ENCODE results near the gene AP5Z1. TPM values are rescaled to one million over a fixed set of nuclear protein-coding genes. Genes with fewer than 3 reads are reported as not detected.

The AP5Z1 gene
- total and polyA plus RNA-seq, 2 donors (not counting 1 experiment from before 2014, with no cell fraction given), result 11.1 to 32.2 TPM

GRCh38 chr7:4762121-4763055, 13.0 kb upstream of the AP5Z1 start:
- Histone ChIP-seq H3K4me3 (replicated peaks in 1 of 4; ENCODE audit: control extremely low read depth in 1 of 4, insufficient read depth in 1 of 4, low read depth in 3 of 4, low read length in 4 of 4) (no peak overlapping the region), H3K9me3 (ENCODE audit: control insufficient read depth, insufficient read depth, low read depth, low read length) (no peaks in the 10 kb centered on the region), H3K9ac (ENCODE audit: insufficient read depth, low read length) (no peak overlapping the region), H4K20me1 (ENCODE audit: control insufficient read depth, extremely low read depth, insufficient read depth, low read length) (no peaks in the 10 kb centered on the region), H3K79me2 (ENCODE audit: control insufficient read depth, insufficient read depth, low read length) (no peaks in the 10 kb centered on the region), H3K36me3 (ENCODE audit: control insufficient read depth, insufficient read depth, low read length) (peaks cover 39% of the 10 kb centered on the region), H2AFZ (ENCODE audit: low read length) (no peak overlapping the region), H3K4me1 (ENCODE audit: control insufficient read depth, extremely low read depth, insufficient read depth, low read length) (no peaks in the 10 kb centered on the region), H3K4me2 (ENCODE audit: extremely low read depth, insufficient read depth, low read length) (no peak overlapping the region), H3K27me3 (ENCODE audit: control insufficient read depth, insufficient read depth, low read length) (no peaks in the 10 kb centered on the region), H3K27ac (ENCODE audit: insufficient read depth, low read length) (no peak overlapping the region)
- DNase-seq (ENCODE audit: low read depth in 2 of 2), result no peak
- TF ChIP-seq CTCF (conservative IDR thresholded peaks at IDR 0.05 in 1 of 2, IDR thresholded peaks at IDR 0.05 in 1 of 2; ENCODE audit: low read depth in 1 of 2, low read length in 2 of 2), result no peak
- no peak for TF ChIP-seq EZH2 (IDR thresholded peaks at IDR 0.05; ENCODE audit: low read length, missing control alignments)

- H3K4me2 ChIP-seq (ENCODE audit: extremely low read depth, insufficient read depth, low read length), result no peak overlapping the region
- H4K20me1 ChIP-seq (ENCODE audit: control insufficient read depth, extremely low read depth, insufficient read depth, low read length), result no peaks in the 10 kb centered on the region
- DNase-seq (ENCODE audit: low read depth in 2 of 2), result no peak
- no peaks in the 10 kb centered on the region for H3K4me1 ChIP-seq (ENCODE audit: control insufficient read depth, extremely low read depth, insufficient read depth, low read length)
- no peaks in the 10 kb centered on the region for H3K27me3 ChIP-seq (ENCODE audit: control insufficient read depth, insufficient read depth, low read length)
- H3K9me3 ChIP-seq (ENCODE audit: control insufficient read depth, insufficient read depth, low read depth, low read length), result no peaks in the 10 kb centered on the region
- H2AFZ ChIP-seq (ENCODE audit: low read length), result no peak overlapping the region
- no peak overlapping the region for H3K27ac ChIP-seq (ENCODE audit: insufficient read depth, low read length)
- peaks cover 37% of the 10 kb centered on the region for H3K36me3 ChIP-seq (ENCODE audit: control insufficient read depth, insufficient read depth, low read length)
- H3K4me3 ChIP-seq (replicated peaks in 1 of 4; ENCODE audit: control extremely low read depth in 1 of 4, insufficient read depth in 1 of 4, low read depth in 3 of 4, low read length in 4 of 4), result no peak overlapping the region
- no peaks in the 10 kb centered on the region for H3K79me2 ChIP-seq (ENCODE audit: control insufficient read depth, insufficient read depth, low read length)
- no peak overlapping the region for H3K9ac ChIP-seq (ENCODE audit: insufficient read depth, low read length)
- TF ChIP-seq CTCF (conservative IDR thresholded peaks at IDR 0.05 in 1 of 2, IDR thresholded peaks at IDR 0.05 in 1 of 2; ENCODE audit: low read depth in 1 of 2, low read length in 2 of 2) (no peak), EZH2 (IDR thresholded peaks at IDR 0.05; ENCODE audit: low read length, missing control alignments) (no peak)
Observed at GRCh38 chr7:4763091-4763793, 12.2 kb upstream of the AP5Z1 start.

- H3K27ac ChIP-seq (ENCODE audit: insufficient read depth, low read length), result no peak overlapping the region
- no peak overlapping the region for H3K9ac ChIP-seq (ENCODE audit: insufficient read depth, low read length)
- H3K4me1 ChIP-seq (ENCODE audit: control insufficient read depth, extremely low read depth, insufficient read depth, low read length), result no peaks in the 10 kb centered on the region
- no peak overlapping the region for H3K4me2 ChIP-seq (ENCODE audit: extremely low read depth, insufficient read depth, low read length)
- H4K20me1 ChIP-seq (ENCODE audit: control insufficient read depth, extremely low read depth, insufficient read depth, low read length), result no peaks in the 10 kb centered on the region
- H3K36me3 ChIP-seq (ENCODE audit: control insufficient read depth, insufficient read depth, low read length), result peaks cover 35% of the 10 kb centered on the region
- no peaks in the 10 kb centered on the region for H3K27me3 ChIP-seq (ENCODE audit: control insufficient read depth, insufficient read depth, low read length)
- no peak for TF ChIP-seq EZH2 (IDR thresholded peaks at IDR 0.05; ENCODE audit: low read length, missing control alignments)
- TF ChIP-seq CTCF (conservative IDR thresholded peaks at IDR 0.05 in 1 of 2, IDR thresholded peaks at IDR 0.05 in 1 of 2; ENCODE audit: low read depth in 1 of 2, low read length in 2 of 2), result no peak
- no peak for DNase-seq (ENCODE audit: low read depth in 2 of 2)
- H3K9me3 ChIP-seq (ENCODE audit: control insufficient read depth, insufficient read depth, low read depth, low read length), result no peaks in the 10 kb centered on the region
- H3K79me2 ChIP-seq (ENCODE audit: control insufficient read depth, insufficient read depth, low read length), result no peaks in the 10 kb centered on the region
- H3K4me3 ChIP-seq (replicated peaks in 1 of 4; ENCODE audit: control extremely low read depth in 1 of 4, insufficient read depth in 1 of 4, low read depth in 3 of 4, low read length in 4 of 4), result no peak overlapping the region
- H2AFZ ChIP-seq (ENCODE audit: low read length), result no peak overlapping the region
Observed at GRCh38 chr7:4763794-4764185, 11.6 kb upstream of the AP5Z1 start.
